Activated CD8-positive, alpha-beta T cell treated with anti-CD3 and anti-CD28 coated beads, Interleukin-2, amount 10 ng/mL, durations not matched to agents 7 days and 5 days (primary cell): ENCODE measurements around the gene TAS2R41. TPM values are rescaled to one million over a fixed set of nuclear protein-coding genes. Genes with fewer than 3 reads are reported as not detected.

Source experiments
- ATAC-seq: fragments of 150-1000 bp; cut with Tn5 transposase; one replicate; pipeline ENCODE4 v1.10.0; 2021; ENCODE audit warnings: moderate library complexity
- CTCF ChIA-PET: fragments of 350-600 bp; sonication (Branson Sonifier 250); formaldehyde crosslinking; loops from one replicate; lab custom pipeline; 2021; ENCODE audit warnings: antibody characterized with exemption; lab: Charles Lee
- POLR2A ChIA-PET: fragments of 350-600 bp; sonication (Branson Sonifier 250); formaldehyde crosslinking; loops from one replicate; lab custom pipeline; 2021; ENCODE audit warnings: antibody characterized with exemption; lab: Charles Lee
- DNase-seq: peaks from one replicate; pipeline ENCODE4 v3.0.0-alpha.2; 2020
- H3K27ac Mint-ChIP-seq: one replicate; pipeline ENCODE4 v1.8.0; 2021; ENCODE audit warnings: mild to moderate bottlenecking, mixed read lengths
- H3K27me3 Mint-ChIP-seq: one replicate; pipeline ENCODE4 v1.8.0; 2021; ENCODE audit warnings: low read depth, mixed read lengths
- H3K36me3 Mint-ChIP-seq: one replicate; pipeline ENCODE4 v1.8.0; 2021; ENCODE audit warnings: low read depth, mixed read lengths
- H3K4me1 Mint-ChIP-seq: one replicate; pipeline ENCODE4 v1.8.0; 2021; ENCODE audit warnings: low read depth, mixed read lengths
- H3K4me3 Mint-ChIP-seq: one replicate; pipeline ENCODE4 v1.8.0; 2021; ENCODE audit warnings: mild to moderate bottlenecking, mixed read lengths
- H3K9me3 Mint-ChIP-seq: one replicate; pipeline ENCODE4 v1.8.0; 2022; ENCODE audit warnings: mixed read lengths; ENCODE audit not compliant: insufficient read depth
- total RNA-seq, 2 experiments: library from RNA; stranded (reverse); gene quantifications; one replicate each; pipeline ENCODE4 v1.2.3, GENCODE V29; 2021

The TAS2R41 gene
- total RNA-seq, 2 experiments from 2014 or later: not detected

- Mint-ChIP-seq H3K36me3 (no peaks in the 10 kb centered on the region), H3K4me3 (no peak overlapping the region), H3K4me1 (no peaks in the 10 kb centered on the region), H3K27ac (no peak overlapping the region), H3K9me3 (no peaks in the 10 kb centered on the region), H3K27me3 (peaks cover under 1% of the 10 kb centered on the region)
- ATAC-seq (no peak), DNase-seq (no peak)
- CTCF ChIA-PET: no interaction called here
- POLR2A ChIA-PET: no interaction called here
These were observed 32.9 kb upstream of the TAS2R41 start for GRCh38 chr7:143444785-143445184.

GRCh38 chr7:143447466-143447865 is 30.2 kb upstream of the TAS2R41 start:
- Mint-ChIP-seq H3K27ac (no peak overlapping the region), H3K27me3 (no peaks in the 10 kb centered on the region), H3K9me3 (no peaks in the 10 kb centered on the region), H3K36me3 (no peaks in the 10 kb centered on the region), H3K4me1 (no peaks in the 10 kb centered on the region), H3K4me3 (no peak overlapping the region)
- ChIA-PET POLR2A (no interaction called here), CTCF (no interaction called here)
- no peak for DNase-seq
- ATAC-seq: no peak

GRCh38 chr7:143448429-143448828 is 29.2 kb upstream of the TAS2R41 start:
- no peak for DNase-seq
- no peaks in the 10 kb centered on the region for H3K9me3 Mint-ChIP-seq
- H3K4me1 Mint-ChIP-seq: no peaks in the 10 kb centered on the region
- H3K27ac Mint-ChIP-seq: no peak overlapping the region
- ChIA-PET POLR2A (no interaction called here), CTCF (no interaction called here)
- no peaks in the 10 kb centered on the region for H3K36me3 Mint-ChIP-seq
- ATAC-seq: no peak
- H3K4me3 Mint-ChIP-seq: no peak overlapping the region
- H3K27me3 Mint-ChIP-seq: no peaks in the 10 kb centered on the region

GRCh38 chr7:143449793-143450192 is 27.9 kb upstream of the TAS2R41 start:
- DNase-seq (no peak), ATAC-seq (no peak)
- Mint-ChIP-seq H3K27me3 (no peaks in the 10 kb centered on the region), H3K27ac (no peak overlapping the region), H3K4me3 (no peak overlapping the region), H3K9me3 (no peaks in the 10 kb centered on the region), H3K4me1 (no peaks in the 10 kb centered on the region), H3K36me3 (no peaks in the 10 kb centered on the region)
- ChIA-PET CTCF (no interaction called here), POLR2A (no interaction called here)

GRCh38 chr7:143451122-143451521 is 26.6 kb upstream of the TAS2R41 start:
- ChIA-PET CTCF (no interaction called here), POLR2A (no interaction called here)
- Mint-ChIP-seq H3K9me3 (no peaks in the 10 kb centered on the region), H3K4me1 (no peaks in the 10 kb centered on the region), H3K27me3 (no peaks in the 10 kb centered on the region), H3K4me3 (no peak overlapping the region), H3K27ac (no peak overlapping the region), H3K36me3 (no peaks in the 10 kb centered on the region)
- ATAC-seq (no peak), DNase-seq (no peak)

- Mint-ChIP-seq H3K4me3 (no peak overlapping the region), H3K36me3 (no peaks in the 10 kb centered on the region), H3K27me3 (no peaks in the 10 kb centered on the region), H3K9me3 (no peaks in the 10 kb centered on the region), H3K27ac (no peak overlapping the region), H3K4me1 (no peaks in the 10 kb centered on the region)
- ChIA-PET POLR2A (no interaction called here), CTCF (no interaction called here)
- DNase-seq (no peak), ATAC-seq (no peak)
These were observed 25.9 kb upstream of the TAS2R41 start for GRCh38 chr7:143451746-143452145.

GRCh38 chr7:143452495-143452894 is 25.2 kb upstream of the TAS2R41 start:
- CTCF ChIA-PET: no interaction called here
- POLR2A ChIA-PET: no interaction called here
- H3K27me3 Mint-ChIP-seq: no peaks in the 10 kb centered on the region

GRCh38 chr7:143454091-143454680 is 23.5 kb upstream of the TAS2R41 start:
- DNase-seq: no peak
- H3K27me3 Mint-ChIP-seq: no peaks in the 10 kb centered on the region
- CTCF ChIA-PET: interaction anchor here (1.1 kb wide), 1 partner anchor 448 kb away, joined by 3 read pairs; the partner anchor contains the start of gene TCAF1
- POLR2A ChIA-PET: no interaction called here
- H3K4me1 Mint-ChIP-seq: no peaks in the 10 kb centered on the region
- no peak overlapping the region for H3K27ac Mint-ChIP-seq
- no peaks in the 10 kb centered on the region for H3K9me3 Mint-ChIP-seq
- ATAC-seq: no peak
- H3K4me3 Mint-ChIP-seq: no peak overlapping the region
- no peaks in the 10 kb centered on the region for H3K36me3 Mint-ChIP-seq

More at GRCh38 chr7:143452495-143452894, 25.2 kb upstream of the TAS2R41 start:
- Mint-ChIP-seq H3K4me3 (no peak overlapping the region), H3K36me3 (no peaks in the 10 kb centered on the region), H3K4me1 (no peaks in the 10 kb centered on the region), H3K9me3 (no peaks in the 10 kb centered on the region), H3K27ac (no peak overlapping the region)
- ATAC-seq (no peak), DNase-seq (no peak)

GRCh38 chr7:143455491-143455890 is 22.2 kb upstream of the TAS2R41 start:
- ChIA-PET POLR2A (no interaction called here), CTCF (no interaction called here)
- Mint-ChIP-seq H3K27ac (no peak overlapping the region), H3K4me3 (no peak overlapping the region), H3K4me1 (no peaks in the 10 kb centered on the region), H3K9me3 (no peaks in the 10 kb centered on the region), H3K27me3 (no peaks in the 10 kb centered on the region), H3K36me3 (no peaks in the 10 kb centered on the region)
- no peak for DNase-seq
- no peak for ATAC-seq

- H3K4me3 Mint-ChIP-seq: no peak overlapping the region
- ChIA-PET CTCF (no interaction called here), POLR2A (no interaction called here)
- no peaks in the 10 kb centered on the region for H3K9me3 Mint-ChIP-seq
- no peaks in the 10 kb centered on the region for H3K4me1 Mint-ChIP-seq
- no peak overlapping the region for H3K27ac Mint-ChIP-seq
- no peaks in the 10 kb centered on the region for H3K36me3 Mint-ChIP-seq
- H3K27me3 Mint-ChIP-seq: no peaks in the 10 kb centered on the region
- no peak for DNase-seq
- no peak for ATAC-seq
These were observed 21.7 kb upstream of the TAS2R41 start for GRCh38 chr7:143455942-143456341.

- no peak for DNase-seq
- no peak overlapping the region for H3K4me3 Mint-ChIP-seq
- ChIA-PET POLR2A (no interaction called here), CTCF (no interaction called here)
- no peaks in the 10 kb centered on the region for H3K36me3 Mint-ChIP-seq
- H3K4me1 Mint-ChIP-seq: no peaks in the 10 kb centered on the region
- H3K27ac Mint-ChIP-seq: no peak overlapping the region
- H3K9me3 Mint-ChIP-seq: no peaks in the 10 kb centered on the region
- no peaks in the 10 kb centered on the region for H3K27me3 Mint-ChIP-seq
- no peak for ATAC-seq
These were observed 20.5 kb upstream of the TAS2R41 start for GRCh38 chr7:143456992-143457793.

- ATAC-seq: no peak
- H3K9me3 Mint-ChIP-seq: no peaks in the 10 kb centered on the region
- POLR2A ChIA-PET: no interaction called here
- H3K27me3 Mint-ChIP-seq: no peaks in the 10 kb centered on the region
- no peaks in the 10 kb centered on the region for H3K4me1 Mint-ChIP-seq
- no peaks in the 10 kb centered on the region for H3K36me3 Mint-ChIP-seq
- no peak overlapping the region for H3K4me3 Mint-ChIP-seq
- no peak for DNase-seq
- no peak overlapping the region for H3K27ac Mint-ChIP-seq
- CTCF ChIA-PET: no interaction called here
These were observed 19.4 kb upstream of the TAS2R41 start for GRCh38 chr7:143458263-143458662.
